ENCODE results near the gene AUTS2.

The AUTS2 gene

DNA sequence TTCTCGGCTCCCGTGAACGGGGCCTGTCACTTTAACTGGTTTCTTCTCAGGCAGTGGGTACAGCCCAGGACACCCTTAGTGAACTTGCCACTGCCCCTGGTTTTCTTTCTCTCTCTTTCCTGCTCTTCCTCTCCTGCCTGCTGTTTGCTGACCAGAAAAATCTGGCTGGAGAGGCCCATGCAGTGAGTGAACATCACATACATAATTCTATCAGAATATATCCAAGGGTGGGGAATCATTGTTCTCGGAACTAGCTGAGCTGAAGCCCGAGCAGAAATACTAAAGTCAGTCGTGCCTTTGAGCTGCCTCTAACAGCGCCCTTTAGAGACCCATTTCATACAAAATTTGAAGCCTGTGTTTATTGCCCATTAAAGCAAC is 1032.2 kb downstream of the AUTS2 start:
- H3K4me3 Mint-ChIP-seq = no peak overlapping the region
- no peak overlapping the region for H3K27ac Mint-ChIP-seq (ENCODE audit: low read depth)
- H3K4me1 Mint-ChIP-seq = no peaks in the 10 kb centered on the region
- no peaks in the 10 kb centered on the region for H3K9me3 Mint-ChIP-seq
- DNase-seq (ENCODE audit: low spot score in 2 of 2) (no peak), ATAC-seq (replicated peaks; ENCODE audit: extremely low read depth, poor library complexity, severe bottlenecking) (no peak)
- no peaks in the 10 kb centered on the region for H3K27me3 Mint-ChIP-seq
- no peaks in the 10 kb centered on the region for H3K36me3 Mint-ChIP-seq (ENCODE audit: insufficient read depth)

DNA sequence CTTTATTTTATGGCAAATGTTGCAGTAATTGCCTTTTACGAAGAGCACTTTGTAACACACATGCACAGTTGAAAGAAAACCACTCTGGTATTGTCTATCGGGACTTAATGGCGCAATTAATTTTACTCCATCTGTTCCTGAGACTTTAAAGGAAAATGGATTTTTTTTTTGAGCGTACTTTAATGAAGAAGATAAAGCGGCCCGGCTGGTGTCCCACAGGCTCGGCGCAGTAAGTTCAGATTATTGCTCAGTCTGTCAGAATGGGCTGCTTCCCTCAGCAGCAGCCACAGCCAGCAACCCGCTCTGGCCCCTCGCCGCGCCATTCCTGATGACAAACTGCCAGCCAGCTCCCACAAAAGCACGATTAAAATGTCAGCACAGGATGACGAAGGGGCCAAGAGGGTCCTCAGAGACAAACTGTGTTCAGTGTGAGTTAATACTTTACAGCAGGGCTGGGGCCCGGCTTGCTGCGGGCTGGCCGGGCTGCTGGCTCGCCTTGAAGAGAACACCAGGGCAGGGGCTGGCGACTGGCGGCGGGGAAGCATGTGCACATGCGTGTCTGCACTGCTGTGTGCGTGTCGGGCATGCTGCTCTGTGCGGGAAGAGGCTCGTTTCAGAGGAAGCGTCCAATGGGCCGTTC is 1032.7 kb downstream of the AUTS2 start:
- DNase-seq (ENCODE audit: low spot score in 2 of 2) (no peak), ATAC-seq (replicated peaks; ENCODE audit: extremely low read depth, poor library complexity, severe bottlenecking) (no peak)
- no peaks in the 10 kb centered on the region for H3K27me3 Mint-ChIP-seq
- H3K27ac Mint-ChIP-seq (ENCODE audit: low read depth) = no peak overlapping the region
- H3K4me3 Mint-ChIP-seq = no peak overlapping the region
- H3K36me3 Mint-ChIP-seq (ENCODE audit: insufficient read depth) = no peaks in the 10 kb centered on the region
- no peaks in the 10 kb centered on the region for H3K4me1 Mint-ChIP-seq
- H3K9me3 Mint-ChIP-seq = no peaks in the 10 kb centered on the region

DNA sequence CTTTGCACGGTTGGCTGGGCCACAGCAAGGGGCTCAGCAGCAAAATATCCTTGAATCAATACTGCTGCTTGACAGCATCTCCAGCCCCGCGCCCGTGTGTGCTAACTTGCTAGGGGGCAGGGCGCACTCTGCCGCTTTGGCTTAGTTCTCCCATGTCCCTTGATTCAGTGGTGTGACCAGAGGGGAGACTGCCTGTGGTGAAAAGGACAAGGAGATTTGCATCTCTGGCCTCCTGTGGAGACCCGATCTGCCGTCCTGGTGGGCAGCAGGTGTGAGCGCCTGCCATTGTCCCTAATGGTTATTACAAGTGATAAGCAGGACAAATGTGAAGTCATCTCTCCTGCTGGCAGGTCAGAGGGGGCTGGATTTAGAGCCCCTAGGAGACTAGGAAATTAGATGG is 1033.4 kb downstream of the AUTS2 start:
- DNase-seq (ENCODE audit: low spot score in 2 of 2) (no peak), ATAC-seq (replicated peaks; ENCODE audit: extremely low read depth, poor library complexity, severe bottlenecking) (no peak)
- H3K9me3 Mint-ChIP-seq = no peaks in the 10 kb centered on the region
- H3K4me3 Mint-ChIP-seq = no peak overlapping the region
- no peaks in the 10 kb centered on the region for H3K36me3 Mint-ChIP-seq (ENCODE audit: insufficient read depth)
- no peaks in the 10 kb centered on the region for H3K27me3 Mint-ChIP-seq
- no peaks in the 10 kb centered on the region for H3K4me1 Mint-ChIP-seq
- H3K27ac Mint-ChIP-seq (ENCODE audit: low read depth) = peak overlapping the region; percentile 55

DNA sequence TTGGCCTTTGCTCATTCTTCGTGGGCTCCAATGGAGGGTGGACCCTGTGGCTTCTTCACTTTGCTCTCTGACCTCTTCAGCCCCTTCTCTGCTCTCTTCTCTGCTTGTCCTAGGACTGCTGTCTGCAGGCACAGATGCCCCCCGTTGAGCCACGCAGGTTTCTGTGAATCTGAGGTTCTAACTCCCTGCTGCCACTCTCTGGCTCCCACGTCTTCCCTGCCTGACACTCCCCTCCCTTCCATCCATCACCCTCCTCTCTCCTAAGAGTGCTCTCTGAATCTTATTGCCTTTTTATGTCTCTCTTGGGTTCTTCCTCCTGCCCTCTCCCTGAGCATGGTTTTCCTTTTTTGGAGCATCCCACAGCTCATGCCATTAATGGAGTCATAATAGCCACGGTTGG is 1034.1 kb downstream of the AUTS2 start:
- H3K27ac Mint-ChIP-seq (ENCODE audit: low read depth) = peak overlapping the region; percentile 55
- H3K4me1 Mint-ChIP-seq = peaks cover 2% of the 10 kb centered on the region
- DNase-seq (ENCODE audit: low spot score in 2 of 2) (no peak), ATAC-seq (replicated peaks; ENCODE audit: extremely low read depth, poor library complexity, severe bottlenecking) (no peak)
- no peaks in the 10 kb centered on the region for H3K27me3 Mint-ChIP-seq
- H3K4me3 Mint-ChIP-seq = no peak overlapping the region
- no peaks in the 10 kb centered on the region for H3K9me3 Mint-ChIP-seq
- H3K36me3 Mint-ChIP-seq (ENCODE audit: insufficient read depth) = no peaks in the 10 kb centered on the region

DNA sequence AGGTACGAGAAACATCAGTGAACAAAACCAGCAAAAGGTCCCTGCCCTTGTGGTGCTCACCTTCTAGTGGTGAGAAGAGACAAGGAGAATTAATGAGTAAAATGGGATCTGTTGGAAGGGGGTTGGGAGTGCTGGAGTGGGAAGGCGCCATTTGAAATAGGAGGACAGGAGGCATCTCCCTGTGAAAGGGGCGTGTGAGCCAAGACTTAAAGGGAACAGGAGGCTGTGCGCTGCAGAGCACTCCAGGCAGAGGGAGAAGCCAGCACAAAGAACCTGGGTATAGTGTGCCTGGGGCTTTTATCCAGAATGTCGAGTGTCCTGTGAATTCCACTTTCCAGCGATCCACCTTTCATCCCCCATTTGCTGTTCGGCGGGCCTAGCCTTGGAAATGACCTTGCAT is 1035.8 kb downstream of the AUTS2 start:
- no peak overlapping the region for H3K4me3 Mint-ChIP-seq
- H3K36me3 Mint-ChIP-seq (ENCODE audit: insufficient read depth) = no peaks in the 10 kb centered on the region
- DNase-seq (ENCODE audit: low spot score in 2 of 2) (no peak), ATAC-seq (replicated peaks; ENCODE audit: extremely low read depth, poor library complexity, severe bottlenecking) (no peak)
- no peak overlapping the region for H3K27ac Mint-ChIP-seq (ENCODE audit: low read depth)
- H3K9me3 Mint-ChIP-seq = no peaks in the 10 kb centered on the region
- peaks cover 5% of the 10 kb centered on the region for H3K4me1 Mint-ChIP-seq
- H3K27me3 Mint-ChIP-seq = no peaks in the 10 kb centered on the region

DNA sequence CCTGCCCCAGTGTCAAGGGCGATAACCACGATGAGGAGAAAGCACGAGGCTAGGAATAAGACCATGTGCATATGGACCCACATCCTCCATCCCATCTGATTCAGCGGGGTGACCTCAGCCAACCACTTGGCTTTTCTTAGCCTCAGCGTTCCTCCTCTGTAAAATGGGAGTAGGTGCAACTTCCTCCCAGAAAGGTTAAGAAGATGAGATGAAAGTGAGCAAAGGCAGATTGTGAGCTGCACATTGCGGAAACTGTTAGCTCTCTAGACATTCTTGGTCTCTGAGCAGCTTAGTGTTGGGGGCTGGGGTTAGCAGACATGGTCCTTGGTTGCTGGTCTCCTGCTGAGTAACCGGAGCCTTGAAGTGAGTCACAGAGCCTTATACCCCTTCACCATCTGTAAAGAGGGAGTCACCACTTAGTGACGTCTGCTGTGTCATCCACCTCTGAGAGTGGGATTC is 1036.4 kb downstream of the AUTS2 start:
- peak; percentile 24 for ATAC-seq (replicated peaks; ENCODE audit: extremely low read depth, poor library complexity, severe bottlenecking)

DNA sequence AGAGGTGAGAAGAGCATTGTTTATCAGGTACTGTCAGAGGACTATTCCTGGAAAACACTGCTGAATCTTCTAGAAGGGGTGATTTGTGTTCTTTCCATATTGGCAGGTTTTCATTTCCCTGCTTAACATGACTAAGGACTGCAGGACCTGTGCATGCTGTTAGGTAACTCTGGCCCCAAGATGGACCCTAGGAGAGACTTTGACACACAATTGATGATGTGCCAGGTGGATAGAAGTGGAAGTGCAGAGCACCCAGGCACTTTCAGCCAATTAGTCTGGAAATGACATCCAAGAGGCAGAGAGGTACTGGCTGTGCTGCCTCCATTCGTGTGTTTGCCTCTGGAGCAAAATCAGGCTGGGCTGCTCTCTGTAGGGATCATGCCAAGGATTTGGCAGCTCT is 1037.4 kb downstream of the AUTS2 start:
- H3K27ac Mint-ChIP-seq (ENCODE audit: low read depth) = peak overlapping the region; percentile 16
- no peaks in the 10 kb centered on the region for H3K36me3 Mint-ChIP-seq (ENCODE audit: insufficient read depth)
- H3K4me1 Mint-ChIP-seq = peaks cover 5% of the 10 kb centered on the region
- no peak for DNase-seq (ENCODE audit: low spot score in 2 of 2)
- H3K9me3 Mint-ChIP-seq = no peaks in the 10 kb centered on the region
- no peak for ATAC-seq (replicated peaks; ENCODE audit: extremely low read depth, poor library complexity, severe bottlenecking)
- no peaks in the 10 kb centered on the region for H3K27me3 Mint-ChIP-seq
- no peak overlapping the region for H3K4me3 Mint-ChIP-seq

More for the DNA sequence above, 1036.4 kb downstream of the AUTS2 start:
- Mint-ChIP-seq H3K27me3 (no peaks in the 10 kb centered on the region), H3K4me3 (no peak overlapping the region), H3K27ac (ENCODE audit: low read depth) (no peak overlapping the region), H3K4me1 (peaks cover 5% of the 10 kb centered on the region), H3K36me3 (ENCODE audit: insufficient read depth) (no peaks in the 10 kb centered on the region), H3K9me3 (no peaks in the 10 kb centered on the region)
- DNase-seq (ENCODE audit: low spot score in 2 of 2) = no peak

DNA sequence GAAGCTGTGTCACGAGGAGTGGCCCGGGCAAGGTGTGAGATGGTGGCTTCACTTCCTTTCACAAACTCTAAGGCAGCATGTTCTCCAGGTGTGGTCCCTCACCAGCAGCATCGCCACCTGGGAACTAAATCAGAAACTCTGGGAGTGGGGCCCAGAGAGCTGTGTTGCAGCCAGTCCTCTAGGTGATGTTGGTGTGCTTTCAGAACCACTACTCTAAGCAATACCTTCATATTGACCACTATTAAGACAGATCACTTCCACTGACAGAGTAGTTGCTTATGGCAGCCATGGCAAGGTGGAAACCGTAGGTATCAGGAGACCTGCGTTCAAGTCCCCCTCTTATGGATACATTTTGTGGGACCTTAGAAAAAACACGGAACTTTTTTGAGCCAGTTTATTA is 1037.9 kb downstream of the AUTS2 start:
- no peak for ATAC-seq (replicated peaks; ENCODE audit: extremely low read depth, poor library complexity, severe bottlenecking)
- Mint-ChIP-seq H3K9me3 (no peaks in the 10 kb centered on the region), H3K27me3 (no peaks in the 10 kb centered on the region), H3K4me1 (peaks cover 5% of the 10 kb centered on the region), H3K4me3 (no peak overlapping the region), H3K27ac (ENCODE audit: low read depth) (no peak overlapping the region), H3K36me3 (ENCODE audit: insufficient read depth) (no peaks in the 10 kb centered on the region)
- no peak for DNase-seq (ENCODE audit: low spot score in 2 of 2)

DNA sequence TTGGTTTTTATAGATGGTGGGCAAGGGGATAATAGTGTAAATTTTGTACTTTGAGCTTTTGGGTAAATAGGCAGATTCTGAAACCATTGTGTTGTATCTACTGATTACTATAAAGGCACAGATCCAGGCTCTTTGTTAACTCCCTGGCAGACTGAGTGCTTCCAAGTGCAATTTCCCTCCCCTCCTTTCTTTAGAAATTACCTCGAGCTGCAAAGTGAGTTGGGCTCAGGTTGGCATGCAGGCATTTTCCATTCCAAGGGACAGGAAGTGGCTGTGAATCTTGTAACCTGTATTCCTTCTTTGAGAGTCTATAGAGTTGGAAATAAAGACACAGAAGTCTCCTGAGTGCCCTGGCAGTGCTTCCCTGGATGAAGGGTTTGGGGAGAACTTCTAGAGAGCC is 1039.5 kb downstream of the AUTS2 start:
- H3K9me3 Mint-ChIP-seq = no peaks in the 10 kb centered on the region
- H3K4me1 Mint-ChIP-seq = peaks cover 5% of the 10 kb centered on the region
- no peak overlapping the region for H3K4me3 Mint-ChIP-seq
- no peak for DNase-seq (ENCODE audit: low spot score in 2 of 2)
- peak overlapping the region; percentile 48 for H3K27ac Mint-ChIP-seq (ENCODE audit: low read depth)
- H3K27me3 Mint-ChIP-seq = no peaks in the 10 kb centered on the region
- no peak for ATAC-seq (replicated peaks; ENCODE audit: extremely low read depth, poor library complexity, severe bottlenecking)
- H3K36me3 Mint-ChIP-seq (ENCODE audit: insufficient read depth) = no peaks in the 10 kb centered on the region

DNA sequence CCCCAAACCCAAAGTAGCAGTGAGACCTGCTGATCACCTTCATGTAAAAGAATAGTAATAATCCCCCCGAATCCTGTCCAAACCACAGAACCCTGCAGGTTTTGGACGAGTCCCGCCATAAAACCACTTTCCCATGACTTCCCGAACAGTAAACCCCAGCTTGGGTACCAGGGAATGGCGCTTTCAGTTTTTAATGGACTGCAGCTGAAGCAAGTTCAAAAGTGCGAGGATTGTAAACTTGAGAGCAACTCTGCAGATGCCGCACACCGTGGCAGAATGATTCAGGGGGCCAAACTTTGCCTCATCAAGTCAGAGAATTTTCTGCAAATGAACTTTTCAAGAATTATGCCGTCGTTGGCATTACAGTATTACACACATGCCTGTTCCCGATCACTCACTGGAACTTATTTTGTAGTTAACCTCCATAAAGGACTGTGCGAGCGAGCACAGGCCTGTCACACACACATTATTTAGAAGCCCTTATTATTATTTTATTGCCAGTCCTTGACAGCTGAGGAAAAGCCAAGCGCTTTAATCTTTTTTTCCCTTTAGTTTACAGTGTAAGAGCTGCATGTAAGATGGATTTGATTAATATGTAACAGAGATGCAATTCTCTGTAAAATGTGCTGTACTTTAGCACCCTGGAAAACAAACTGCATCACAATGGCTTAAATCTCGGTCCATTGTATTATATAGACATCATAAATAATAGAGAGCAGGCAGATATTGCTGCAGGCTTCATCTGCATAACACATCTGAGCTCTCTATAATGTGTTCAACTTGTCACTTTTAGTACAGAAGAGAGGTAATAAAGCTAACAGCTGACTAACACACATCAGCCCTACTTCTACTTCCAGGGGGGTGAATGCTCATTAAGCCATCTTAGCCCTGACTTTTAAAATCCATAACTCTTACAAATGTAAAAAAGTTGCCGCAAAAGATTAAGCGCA is 1040.2 kb downstream of the AUTS2 start:
- Mint-ChIP-seq H3K27ac (ENCODE audit: low read depth) (no peak overlapping the region), H3K4me1 (peaks cover 5% of the 10 kb centered on the region), H3K9me3 (no peaks in the 10 kb centered on the region), H3K4me3 (no peak overlapping the region), H3K36me3 (ENCODE audit: insufficient read depth) (no peaks in the 10 kb centered on the region), H3K27me3 (no peaks in the 10 kb centered on the region)
- DNase-seq (ENCODE audit: low spot score in 2 of 2) (no peak), ATAC-seq (replicated peaks; ENCODE audit: extremely low read depth, poor library complexity, severe bottlenecking) (no peak)

DNA sequence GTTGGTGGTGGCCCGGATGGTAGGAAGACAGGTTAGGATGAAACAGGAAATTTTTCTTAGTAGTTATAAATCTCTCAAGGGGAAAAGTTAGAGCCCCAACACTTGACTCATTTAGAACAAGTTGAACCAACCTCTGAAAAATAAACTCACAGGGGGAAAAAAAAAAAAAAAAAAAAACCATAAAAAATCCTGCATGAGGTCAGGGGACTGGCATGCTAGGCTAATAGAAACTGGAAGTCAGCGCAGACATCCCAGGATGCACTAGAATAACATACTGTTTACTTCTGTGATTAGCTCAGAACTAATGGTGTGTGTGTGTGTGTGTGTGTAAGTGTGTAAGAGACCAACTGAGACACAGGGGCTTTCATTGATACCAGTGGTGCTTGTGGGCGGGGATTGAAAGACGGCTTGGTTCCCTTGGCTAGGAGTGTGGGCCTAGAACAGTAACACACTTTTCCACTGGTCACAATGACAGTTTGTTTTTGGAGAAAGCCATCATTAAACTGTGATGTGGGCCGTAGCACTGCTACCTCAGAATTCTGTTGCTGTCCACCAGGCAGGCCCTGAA is 1042.1 kb downstream of the AUTS2 start:
- Mint-ChIP-seq H3K4me3 (no peak overlapping the region), H3K9me3 (no peaks in the 10 kb centered on the region), H3K27ac (ENCODE audit: low read depth) (no peak overlapping the region), H3K27me3 (no peaks in the 10 kb centered on the region), H3K4me1 (peaks cover 7% of the 10 kb centered on the region), H3K36me3 (ENCODE audit: insufficient read depth) (peaks cover 2% of the 10 kb centered on the region)
- DNase-seq (ENCODE audit: low spot score in 2 of 2) (no peak), ATAC-seq (replicated peaks; ENCODE audit: extremely low read depth, poor library complexity, severe bottlenecking) (no peak)

DNA sequence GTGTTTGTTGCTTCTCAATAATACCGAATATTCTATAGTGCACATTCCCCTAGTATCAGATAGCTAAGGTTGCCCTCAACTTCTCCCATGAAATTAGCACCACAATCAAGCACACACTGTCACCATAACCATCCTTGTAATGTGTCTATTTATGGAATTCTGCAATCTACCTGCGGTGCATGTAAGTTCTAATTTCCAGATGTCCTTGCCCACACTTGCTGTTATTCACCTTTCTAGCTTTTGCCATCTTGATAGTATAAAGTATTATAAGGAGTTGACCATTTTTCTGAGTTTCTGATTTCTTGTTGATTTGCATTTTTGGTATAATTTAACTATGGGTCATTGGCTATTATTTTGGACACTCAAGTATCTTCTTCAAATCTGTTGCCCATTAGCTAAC is 1043.6 kb downstream of the AUTS2 start:
- no peak overlapping the region for H3K4me3 Mint-ChIP-seq
- no peaks in the 10 kb centered on the region for H3K9me3 Mint-ChIP-seq
- no peaks in the 10 kb centered on the region for H3K27me3 Mint-ChIP-seq
- DNase-seq (ENCODE audit: low spot score in 2 of 2) (no peak), ATAC-seq (replicated peaks; ENCODE audit: extremely low read depth, poor library complexity, severe bottlenecking) (no peak)
- no peak overlapping the region for H3K27ac Mint-ChIP-seq (ENCODE audit: low read depth)
- peaks cover 15% of the 10 kb centered on the region for H3K4me1 Mint-ChIP-seq
- H3K36me3 Mint-ChIP-seq (ENCODE audit: insufficient read depth) = peaks cover 5% of the 10 kb centered on the region

DNA sequence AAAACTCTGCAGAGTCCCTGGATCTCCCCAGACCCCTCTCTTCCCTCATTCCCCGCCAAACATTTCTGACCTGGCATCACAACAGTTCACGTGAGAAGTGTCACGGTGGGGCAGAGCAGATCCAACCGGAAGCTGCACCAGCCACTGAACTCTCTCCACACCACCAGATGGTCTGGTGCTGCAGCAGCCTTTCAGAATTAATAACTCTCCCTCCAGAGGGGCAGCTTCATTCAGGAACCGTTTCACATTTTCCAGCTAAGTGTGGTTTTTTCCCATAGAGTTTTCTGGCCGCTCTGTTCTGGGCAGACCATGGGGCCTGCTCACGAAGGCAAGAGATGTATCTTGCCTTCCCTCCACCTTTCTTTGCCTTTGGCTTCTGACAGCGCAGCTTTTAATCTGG is 1047.0 kb downstream of the AUTS2 start:
- Mint-ChIP-seq H3K9me3 (no peaks in the 10 kb centered on the region), H3K36me3 (ENCODE audit: insufficient read depth) (peaks cover 12% of the 10 kb centered on the region), H3K4me3 (peak overlapping the region; percentile 19), H3K4me1 (peaks cover 32% of the 10 kb centered on the region), H3K27ac (ENCODE audit: low read depth) (peak overlapping the region; percentile 38), H3K27me3 (no peaks in the 10 kb centered on the region)
- no peak for ATAC-seq (replicated peaks; ENCODE audit: extremely low read depth, poor library complexity, severe bottlenecking)
- DNase-seq (ENCODE audit: low spot score in 2 of 2) = no peak
